H1 (cell line): ENCODE measurements around the gene KIAA0930. TPM values are rescaled to one million over a fixed set of nuclear protein-coding genes. Genes with fewer than 3 reads are reported as not detected.

Experiments
- CTCF ChIA-PET: fragments of 300-600 bp; sonication (Branson Sonifier 250); formaldehyde crosslinking; loops from one replicate; lab custom pipeline; 2021; ENCODE audit not compliant: partially characterized antibody; lab: Charles Lee
- POLR2A ChIA-PET: fragments of 300-600 bp; sonication (Branson Sonifier 250); formaldehyde crosslinking; loops from one replicate; lab custom pipeline; 2021; ENCODE audit warnings: inconsistent platforms; ENCODE audit not compliant: partially characterized antibody; lab: Charles Lee
- DNase-seq, 2 experiments: peaks; one replicate each; pipeline versions ENCODE4 v3.0.0 to v3.0.0-alpha.2; 2010 to 2022; ENCODE audit warnings: low spot score in 2 of 2, low read depth in 1 of 2, mixed read lengths in 1 of 2
- FAIRE-seq: peaks from 2 replicates; lab custom pipeline; 2011; peaks lifted over from hg19 to GRCh38; lab: Jason Lieb, UNC
- H2AFZ ChIP-seq: 2 replicates; pipeline ENCODE4 v1.8.1; 2012; ENCODE audit warnings: low read length, inconsistent platforms
- H2AK5ac ChIP-seq: 2 replicates; pipeline ENCODE4 v1.6.1; 2013; ENCODE audit warnings: low read depth, low read length
- H2BK120ac ChIP-seq: replicated peaks from 2 replicates; pipeline ENCODE3; 2013; ENCODE audit warnings: low read depth, low read length, inconsistent platforms
- H2BK12ac ChIP-seq: 2 replicates; pipeline ENCODE4 v1.6.1; 2013; ENCODE audit warnings: low read depth, low read length
- H2BK15ac ChIP-seq: 2 replicates; pipeline ENCODE4 v1.6.1; 2013; ENCODE audit warnings: low read length
- H2BK20ac ChIP-seq: 2 replicates; pipeline ENCODE4 v1.6.1; 2013; ENCODE audit warnings: low read length
- H2BK5ac ChIP-seq: 2 replicates; pipeline ENCODE4 v1.6.1; 2013; ENCODE audit warnings: low read depth, low read length
- H3K14ac ChIP-seq: 2 replicates; pipeline ENCODE4 v1.6.1; 2013; ENCODE audit warnings: inconsistent platforms; ENCODE audit not compliant: insufficient read length
- H3K18ac ChIP-seq: 2 replicates; pipeline ENCODE4 v1.6.1; 2013; ENCODE audit warnings: low read length; ENCODE audit errors: extremely low read depth
- H3K23ac ChIP-seq: 2 replicates; pipeline ENCODE4 v1.6.1; 2013; ENCODE audit warnings: inconsistent platforms; ENCODE audit not compliant: insufficient read length
- H3K23me2 ChIP-seq: 2 replicates; pipeline ENCODE4 v1.6.1; 2013; ENCODE audit warnings: low read depth, low read length
- H3K27ac ChIP-seq: 2 replicates; pipeline ENCODE4 v1.6.1; 2011; ENCODE audit warnings: low read depth, low read length, inconsistent platforms
- H3K27me3 ChIP-seq, 4 experiments: replicated peaks in 1 of 4; 1 replicate in 1 of 4; 2 replicates in 3 of 4; pipeline versions ENCODE4 v1.6.1 to v1.8.1; 2011 to 2013; ENCODE audit warnings: low read length in 3 of 4, mild to moderate bottlenecking in 3 of 4, inconsistent platforms in 2 of 4, mixed read lengths in 2 of 4, moderate library complexity in 1 of 4; ENCODE audit not compliant: control insufficient read depth in 3 of 4, insufficient read depth in 3 of 4; ENCODE audit errors: extremely low read depth in 1 of 4
- H3K36me3 ChIP-seq, 4 experiments: 2 replicates each; pipeline versions ENCODE4 v1.6.1 to v1.8.1; 2011 to 2013; ENCODE audit warnings: mild to moderate bottlenecking in 4 of 4, low read length in 3 of 4, moderate library complexity in 2 of 4, control low read depth in 1 of 4, inconsistent platforms in 1 of 4; ENCODE audit not compliant: insufficient read depth in 4 of 4, control insufficient read depth in 2 of 4
- H3K4ac ChIP-seq: replicated peaks from 2 replicates; pipeline ENCODE3; 2013; ENCODE audit warnings: low read length, low read depth, mixed read lengths, inconsistent platforms; ENCODE audit not compliant: insufficient read length
- H3K4me1 ChIP-seq, 4 experiments: replicated peaks in 1 of 4; 1 replicate in 1 of 4; 2 replicates in 3 of 4; pipeline versions ENCODE4 v1.6.1 to v1.8.1; 2011 to 2013; ENCODE audit warnings: low read length in 3 of 4, inconsistent platforms in 2 of 4, mixed read lengths in 1 of 4; ENCODE audit not compliant: insufficient read depth in 4 of 4, control insufficient read depth in 3 of 4
- H3K4me2 ChIP-seq, 2 experiments: 2 replicates each; pipeline versions ENCODE4 v1.6.1 to v1.8.1; 2011 to 2013; ENCODE audit warnings: low read depth in 2 of 2, low read length in 2 of 2, control low read depth in 1 of 2, inconsistent platforms in 1 of 2, mild to moderate bottlenecking in 1 of 2; ENCODE audit not compliant: insufficient read depth in 1 of 2
- H3K4me3 ChIP-seq, 4 experiments: fragments of 200-600, 300-600 bp in 1 of 4; sonication (generic), shearing (Covaris generic), sonication (Bioruptor Twin) in 1 of 4; 2 replicates each; pipeline versions ENCODE4 v1.5.1 to v1.8.1; 2011 to 2016; ENCODE audit warnings: low read length in 4 of 4, low read depth in 3 of 4, control low read depth in 2 of 4, inconsistent platforms in 2 of 4, mild to moderate bottlenecking in 2 of 4, mixed read lengths in 1 of 4, moderate library complexity in 1 of 4; ENCODE audit not compliant: insufficient read depth in 2 of 4; ENCODE audit errors: extremely low read depth in 1 of 4
- H3K56ac ChIP-seq: replicated peaks from 2 replicates; pipeline ENCODE3; 2013; ENCODE audit warnings: low read depth, mild to moderate bottlenecking, mixed read lengths, low read length, inconsistent platforms; ENCODE audit not compliant: insufficient read length
- H3K79me1 ChIP-seq: 2 replicates; pipeline ENCODE4 v1.6.1; 2013; ENCODE audit warnings: low read depth, low read length, control low read depth
- H3K79me2 ChIP-seq, 2 experiments: 2 replicates each; pipeline versions ENCODE4 v1.6.1 to v1.8.1; 2012 to 2013; ENCODE audit warnings: low read length in 2 of 2, mild to moderate bottlenecking in 2 of 2, inconsistent platforms in 1 of 2; ENCODE audit not compliant: insufficient read depth in 2 of 2, control insufficient read depth in 1 of 2
- H3K9ac ChIP-seq, 4 experiments: replicated peaks in 1 of 4; 1 replicate in 1 of 4; 2 replicates in 3 of 4; pipeline versions ENCODE4 v1.6.1 to v1.8.1; 2011 to 2013; ENCODE audit warnings: low read depth in 3 of 4, low read length in 3 of 4, control low read depth in 2 of 4, mild to moderate bottlenecking in 2 of 4, moderate library complexity in 2 of 4, inconsistent platforms in 1 of 4; ENCODE audit errors: extremely low read depth in 1 of 4
- H3K9me3 ChIP-seq, 2 experiments: 2 replicates each; pipeline versions ENCODE4 v1.6.1 to v1.8.1; 2012 to 2013; ENCODE audit warnings: mild to moderate bottlenecking in 2 of 2, moderate library complexity in 2 of 2, control low read depth in 1 of 2, inconsistent platforms in 1 of 2, low read depth in 1 of 2, low read length in 1 of 2, mixed read lengths in 1 of 2; ENCODE audit not compliant: insufficient read depth in 2 of 2
- H4K20me1 ChIP-seq, 2 experiments: replicated peaks in 1 of 2; 2 replicates each; pipeline versions ENCODE3 to v1.8.1; 2011 to 2013; ENCODE audit warnings: inconsistent platforms in 2 of 2, low read length in 2 of 2, mild to moderate bottlenecking in 1 of 2; ENCODE audit not compliant: insufficient read depth in 2 of 2, control insufficient read depth in 1 of 2
- H4K5ac ChIP-seq: 2 replicates; pipeline ENCODE4 v1.6.1; 2013; ENCODE audit warnings: low read length, low read depth, mixed read lengths, inconsistent platforms; ENCODE audit not compliant: insufficient read length
- H4K8ac ChIP-seq: 2 replicates; pipeline ENCODE4 v1.8.0; 2013; ENCODE audit warnings: mild to moderate bottlenecking, moderate library complexity, low read length, inconsistent platforms; ENCODE audit not compliant: insufficient read depth; ENCODE audit errors: extremely low read depth
- H4K91ac ChIP-seq: replicated peaks from 2 replicates; pipeline ENCODE3; 2013; ENCODE audit warnings: low read length, mixed read lengths, inconsistent platforms; ENCODE audit not compliant: insufficient read length
- BCL11A ChIP-seq, 2 experiments: IDR thresholded peaks; one replicate each; pipeline ENCODE4 v1.6.1; 2011; ENCODE audit warnings: low read depth in 2 of 2, low read length in 2 of 2, mild to moderate bottlenecking in 2 of 2
- CHD1 ChIP-seq: IDR thresholded peaks from 2 replicates; pipeline ENCODE4 v1.6.1; 2012; ENCODE audit warnings: low read depth, low read length, improper control_type of control experiment
- EGR1 ChIP-seq: IDR thresholded peaks from 2 replicates; pipeline ENCODE4 v1.6.1; 2011; ENCODE audit warnings: low read depth, low read length, borderline replicate concordance
- WGBS, 2 experiments: shearing (Covaris generic) in 1 of 2; methylation state at CpG; one replicate each; pipeline versions ENCODE4 v1.1.6 to v1.1.7; 2013 to 2015; ENCODE audit warnings: low lambda C conversion rate in 2 of 2, mixed read lengths in 2 of 2, inconsistent platforms in 1 of 2, low coverage in 1 of 2, missing lambda C conversion rate in 1 of 2; ENCODE audit not compliant: insufficient replicate concordance in 2 of 2, insufficient coverage in 1 of 2, insufficient read length in 1 of 2; ENCODE audit errors: extremely low coverage in 1 of 2, missing lambda C conversion rate in 1 of 2; 5-methylcytosine and 5-hydroxymethylcytosine counted together
- polyA plus RNA-seq, 7 experiments: library from polyadenylated mRNA; depleted of rRNA in 3 of 7; stranded (reverse) in 5 of 7; unstranded in 2 of 7; fragments of >200 nt in 5 of 7; fragments of 200-250 nt in 2 of 7; gene quantifications; 1 replicate in 5 of 7; 2 replicates in 1 of 7; 4 replicates in 1 of 7; pipeline versions ENCODE4 v1.2.1 to v1.2.3, GENCODE V29; 2011 to 2013; ENCODE audit warnings: missing spikeins in 2 of 7, mixed read lengths in 2 of 7
- total RNA-seq: library from RNA; stranded (reverse); fragmentation: NEBNext Ultra II Directional; extraction: Animal tissue kit (Norgen Biotek cat#: 25700); gene quantifications from 2 replicates; pipeline ENCODE4 v1.2.1, GENCODE V29; 2021
- TF ChIP-seq, protein P1 (sequence below): IDR thresholded peaks from 2 replicates; pipeline ENCODE4 v1.6.1; 2011; ENCODE audit warnings: low read depth, mild to moderate bottlenecking, low read length; ENCODE audit not compliant: insufficient read depth

KIAA0930 gene
- total and polyA plus RNA-seq, 2 of the 8 experiments (the other 6 are each of a cell fraction or from before 2014, with no cell fraction given), result 61.9 to 66.1 TPM

- peaks cover 0 to 7% (median 1%) of the 10 kb centered on the region in 4 experiments; a peak in 3 of 7 replicates for H3K27me3 ChIP-seq
- H4K8ac ChIP-seq, result no peak overlapping the region
- FAIRE-seq, result no peak
- H3K23me2 ChIP-seq, result peaks cover 7% of the 10 kb centered on the region
- no peak overlapping the region for H3K9ac ChIP-seq
- H3K56ac ChIP-seq, result no peak overlapping the region
- H2BK15ac ChIP-seq, result no peak overlapping the region
- H2BK12ac ChIP-seq, result no peak overlapping the region
- H3K79me1 ChIP-seq, result no peaks in the 10 kb centered on the region
- no peaks in the 10 kb centered on the region for H3K36me3 ChIP-seq
- H3K14ac ChIP-seq, result no peak overlapping the region
- no peaks in the 10 kb centered on the region for H3K79me2 ChIP-seq
- no peak overlapping the region for H3K27ac ChIP-seq
- no peak overlapping the region for H2BK20ac ChIP-seq
- H2BK5ac ChIP-seq, result no peak overlapping the region
- 92% methylated on average over 3 of the region's 3 CpGs; no CpG with 5 or more reads in 1 of the 2 experiments for WGBS, 2 experiments
- no peak overlapping the region for H3K4me2 ChIP-seq
- H4K20me1 ChIP-seq, result no peaks in the 10 kb centered on the region
- H3K4ac ChIP-seq, result no peak overlapping the region
- no peak overlapping the region for H2AFZ ChIP-seq
- no peak for TF ChIP-seq EGR1
- TF ChIP-seq BCL11A (IDR thresholded peaks at IDR 0.05; ENCODE audit: low read depth in 2 of 2, low read length in 2 of 2), result no peak
- TF ChIP-seq, protein P1, sequence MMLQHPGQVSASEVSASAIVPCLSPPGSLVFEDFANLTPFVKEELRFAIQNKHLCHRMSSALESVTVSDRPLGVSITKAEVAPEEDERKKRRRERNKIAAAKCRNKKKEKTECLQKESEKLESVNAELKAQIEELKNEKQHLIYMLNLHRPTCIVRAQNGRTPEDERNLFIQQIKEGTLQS, result no peak
- no peak for TF ChIP-seq CHD1
- TF ChIP-seq, all 59 proteins: peak for 0
- Histone ChIP-seq H4K5ac (no peak overlapping the region), H4K91ac (no peak overlapping the region), H3K4me1 (peaks cover 0 to 6% (median 4%) of the 10 kb centered on the region in 4 experiments; a peak in 6 of 7 replicates), H2AK5ac (no peak overlapping the region), H3K9me3 (no peaks in the 10 kb centered on the region), H3K23ac (no peak overlapping the region), H3K4me3 (no peak overlapping the region), H3K18ac (no peak overlapping the region), H2BK120ac (no peak overlapping the region)
- POLR2A ChIA-PET, result no interaction called here
- no peak for DNase-seq
- CTCF ChIA-PET, result interaction anchor here (0.7 to 1.4 kb wide), 4 partner anchors 10 to 1084 kb away, joined by 3 to 7 read pairs (median 3); no protein-coding TSS in a partner anchor
Observed at GRCh38 chr22:45280587-45280980, 39.9 kb upstream of the KIAA0930 start.
